HG02938 (cell line): ENCODE data around the gene GALNT18.

Experiments used
- ATAC-seq: cut with Tn5 transposase; IDR thresholded peaks from one replicate; pipeline ENCODE4 v1.9.1; 2021; ENCODE audit warnings: mild to moderate bottlenecking, moderate library complexity; ENCODE audit not compliant: unreplicated experiment

Gene GALNT18

GRCh38 chr11:11568651-11569229 is 53.1 kb downstream of the GALNT18 start:
- ATAC-seq: no peak

- ATAC-seq: no peak
Measured at GRCh38 chr11:11567936-11568650, 53.7 kb downstream of the GALNT18 start.

GRCh38 chr11:11565636-11566035 is 56.2 kb downstream of the GALNT18 start:
- no peak for ATAC-seq

- no peak for ATAC-seq
Measured at GRCh38 chr11:11563200-11563975, 58.4 kb downstream of the GALNT18 start.

GRCh38 chr11:11561991-11562390 is 59.8 kb downstream of the GALNT18 start:
- no peak for ATAC-seq

GRCh38 chr11:11558826-11559225 is 63.0 kb downstream of the GALNT18 start:
- no peak for ATAC-seq

GRCh38 chr11:11558396-11558795 is 63.4 kb downstream of the GALNT18 start:
- ATAC-seq: no peak

GRCh38 chr11:11555208-11555607 is 66.6 kb downstream of the GALNT18 start:
- ATAC-seq: no peak

- ATAC-seq: no peak
Measured at GRCh38 chr11:11553573-11553972, 68.2 kb downstream of the GALNT18 start.

- no peak for ATAC-seq
Measured at GRCh38 chr11:11552529-11553087, 69.2 kb downstream of the GALNT18 start.

- no peak for ATAC-seq
Measured at GRCh38 chr11:11550534-11550933, 71.3 kb downstream of the GALNT18 start.

- ATAC-seq: no peak
Measured at GRCh38 chr11:11545285-11546275, 76.2 kb downstream of the GALNT18 start.

GRCh38 chr11:11543656-11544055 is 78.1 kb downstream of the GALNT18 start:
- no peak for ATAC-seq

GRCh38 chr11:11540157-11540556 is 81.6 kb downstream of the GALNT18 start:
- ATAC-seq: no peak

GRCh38 chr11:11538277-11538960 is 83.4 kb downstream of the GALNT18 start:
- ATAC-seq: no peak

- no peak for ATAC-seq
Measured at GRCh38 chr11:11537871-11538270, 83.9 kb downstream of the GALNT18 start.

GRCh38 chr11:11537372-11537771 is 84.4 kb downstream of the GALNT18 start:
- no peak for ATAC-seq

- ATAC-seq: no peak
Measured at GRCh38 chr11:11536650-11537049, 85.2 kb downstream of the GALNT18 start.

GRCh38 chr11:11535611-11536010 is 86.2 kb downstream of the GALNT18 start:
- no peak for ATAC-seq

- ATAC-seq: no peak
Measured at GRCh38 chr11:11534981-11535380, 86.8 kb downstream of the GALNT18 start.
